A549 treated with RU486 at 1 μM for 4 hours (cell line): Measurements from ENCODE around the gene POM121L12. TPM values are rescaled to one million over a fixed set of nuclear protein-coding genes. Genes with fewer than 3 reads are reported as not detected.

Experiments used
- total RNA-seq: library from RNA; stranded (reverse); fragments of 200-300 nt; extraction: Qiagen RNA extraction; gene quantifications from 5 replicates; pipeline ENCODE4 v1.2.3, GENCODE V29; 2022; ENCODE audit warnings: low read depth

POM121L12 gene
- total RNA-seq = not detected in 5 replicates

DNA sequence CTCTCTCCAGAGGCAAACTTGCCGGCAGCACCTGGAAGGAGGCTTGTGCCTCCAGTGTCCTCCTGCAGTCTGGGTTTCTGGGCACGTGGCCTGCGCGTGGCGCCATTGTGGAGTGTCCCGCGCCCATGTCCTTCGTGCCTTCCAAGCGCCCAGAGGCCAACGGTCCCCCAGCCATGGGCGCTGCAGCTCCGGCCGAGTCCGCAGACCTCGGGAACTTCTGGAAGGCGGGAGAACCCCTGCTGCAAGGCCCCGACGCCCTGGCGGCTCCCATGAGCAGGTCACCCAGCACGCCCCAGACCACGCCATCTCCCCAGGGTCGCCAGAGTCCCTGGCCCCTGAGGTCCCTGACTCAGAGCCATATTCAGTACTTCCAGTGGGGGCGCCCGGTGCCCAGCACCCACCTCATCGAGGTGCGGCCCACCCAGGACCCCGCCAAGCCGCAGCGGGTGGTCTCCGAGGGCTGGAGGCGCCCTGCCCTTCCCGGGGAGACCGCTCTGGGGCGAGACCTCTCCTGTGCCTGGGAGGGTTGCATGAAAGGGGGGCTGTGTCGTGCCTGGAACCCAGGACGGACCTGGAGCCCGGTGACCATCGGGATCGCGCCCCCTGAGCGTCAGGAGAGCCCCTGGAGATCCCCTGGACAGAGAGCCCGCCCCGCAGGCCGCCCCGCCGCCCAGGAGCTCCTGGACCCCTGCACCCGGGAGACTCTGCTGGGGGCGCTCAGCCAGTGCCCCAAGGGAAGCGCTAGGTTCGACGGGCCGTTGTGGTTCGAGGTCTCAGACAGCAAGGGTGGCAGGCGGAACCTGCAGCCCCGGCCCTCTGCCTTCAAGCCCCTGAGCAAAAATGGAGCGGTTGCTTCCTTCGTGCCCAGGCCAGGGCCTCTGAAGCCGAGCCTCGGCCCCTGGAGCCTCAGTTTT lies at the start of gene POM121L12:
Gene POM121L12 (plus strand): TSS at position 135 of the 914 bp plus-strand sequence. CDS start 39 bp downstream, at position 174.

